Stimulated activated CD4-positive, alpha-beta T cell treated with anti-CD3 and anti-CD28 coated beads, Interleukin-2, amount 100 ng/mL, for 24 hours (primary cell): ENCODE data around the gene FCGBP.
"Not testable (repeated sequence)": the region's sequence is repeated elsewhere in the genome, so short reads cannot be mapped to it uniquely, and the experiment has no call there.

ENCODE experiments used
- DNase-seq, 2 donors: peaks; one replicate each; pipeline ENCODE4 v3.0.0-alpha.2; 2020

FCGBP gene

DNA sequence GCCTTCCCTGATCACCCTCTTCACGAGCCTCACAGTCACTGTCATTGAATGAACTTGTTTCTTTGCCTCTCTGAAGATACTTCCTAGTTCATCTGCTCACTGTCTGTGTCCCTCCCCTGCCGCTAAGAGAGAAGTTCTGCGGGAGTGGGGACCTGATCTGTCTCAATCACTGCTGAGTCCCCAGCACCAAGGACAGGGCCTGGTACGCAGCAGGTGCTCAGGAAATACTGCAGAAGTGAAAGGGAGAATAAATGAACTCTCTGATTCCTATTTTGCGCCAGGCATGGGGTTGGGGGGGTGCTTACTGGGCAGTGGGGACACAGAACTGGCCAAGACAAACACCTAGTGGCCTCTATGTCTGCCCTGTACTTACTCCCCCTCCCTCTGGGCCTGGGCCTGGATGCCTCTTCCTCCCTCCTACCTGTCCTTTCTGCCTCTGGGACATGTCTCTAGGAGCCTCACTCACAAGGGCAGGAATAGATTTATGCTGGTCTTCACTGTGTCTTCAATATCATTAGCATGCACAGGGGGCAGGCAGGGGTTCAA lies 17.5 kb downstream of the FCGBP start:
- peak in 1 of 2 donors; percentile 13 for DNase-seq

DNA sequence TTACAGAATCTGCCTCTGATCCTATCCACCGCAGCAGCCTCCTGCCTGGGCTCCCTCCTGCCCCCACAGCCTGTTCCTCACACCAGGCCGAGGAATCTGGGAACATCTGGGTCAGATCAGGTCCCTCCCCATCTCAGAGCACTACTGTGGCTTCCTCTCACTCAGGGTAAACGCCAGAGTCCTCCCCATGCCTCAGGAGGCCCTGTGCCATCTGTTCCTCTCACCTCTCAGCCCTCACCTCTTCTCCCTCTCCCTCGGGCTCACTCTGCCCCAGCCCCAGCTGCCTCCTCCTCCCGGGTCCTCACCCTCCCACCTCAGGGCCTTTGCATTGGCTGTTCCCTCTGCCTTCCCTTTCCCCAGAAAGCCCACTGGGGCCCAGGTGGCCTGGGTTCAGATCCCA lies 18.2 kb downstream of the FCGBP start:
- no peak for DNase-seq

DNA sequence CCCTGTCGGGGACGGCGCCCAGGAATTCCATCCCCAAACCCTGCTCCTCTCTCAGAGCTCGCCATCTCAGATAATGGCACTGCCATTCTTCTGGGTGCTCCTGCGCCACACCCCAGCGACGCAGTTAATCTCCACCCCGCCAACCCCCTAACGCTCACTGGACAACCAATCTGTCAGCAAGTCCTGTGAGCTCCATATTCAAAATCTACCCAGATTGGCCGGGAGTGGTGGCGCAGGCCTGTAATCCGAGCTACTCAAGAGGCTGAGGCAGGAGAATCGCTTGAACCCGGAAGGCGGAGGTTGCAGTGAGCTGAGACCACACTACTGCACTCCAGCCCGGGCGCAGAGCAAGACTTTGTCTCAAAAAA lies 18.6 kb downstream of the FCGBP start:
- no peak for DNase-seq

- peak in 1 of 2 donors; percentile 8 for DNase-seq
Measured at GRCh38 chr19:39915101-39915847, 19.2 kb downstream of the FCGBP start.

- peak in 1 of 2 donors; percentile 13 for DNase-seq
Measured at GRCh38 chr19:39913682-39914333, 20.6 kb downstream of the FCGBP start.

DNA sequence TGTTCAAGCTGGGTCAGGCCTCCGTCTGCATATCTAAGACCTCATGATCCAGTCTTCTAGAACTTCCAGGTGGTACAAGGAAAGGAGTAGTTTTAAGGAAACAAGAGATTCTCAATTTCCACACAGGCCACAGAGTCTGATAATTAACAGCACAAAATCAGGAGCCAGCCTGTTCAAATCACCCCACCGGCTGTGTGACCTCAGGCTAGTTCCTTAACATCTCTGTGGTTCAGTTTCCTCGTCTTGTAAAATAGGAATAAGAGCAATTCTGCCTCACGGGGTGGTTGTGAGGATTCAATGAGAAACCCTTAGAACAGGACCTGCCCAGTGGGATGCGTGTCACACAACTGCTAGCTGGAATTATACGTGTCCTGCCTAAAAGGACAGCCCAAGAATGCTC lies 25.6 kb downstream of the FCGBP start:
- DNase-seq = no peak

GRCh38 chr19:39906820-39907611 lies 27.4 kb downstream of the FCGBP start:
- DNase-seq = no peak

- DNase-seq = no peak
Measured at GRCh38 chr19:39906283-39906682, 28.2 kb downstream of the FCGBP start.

DNA sequence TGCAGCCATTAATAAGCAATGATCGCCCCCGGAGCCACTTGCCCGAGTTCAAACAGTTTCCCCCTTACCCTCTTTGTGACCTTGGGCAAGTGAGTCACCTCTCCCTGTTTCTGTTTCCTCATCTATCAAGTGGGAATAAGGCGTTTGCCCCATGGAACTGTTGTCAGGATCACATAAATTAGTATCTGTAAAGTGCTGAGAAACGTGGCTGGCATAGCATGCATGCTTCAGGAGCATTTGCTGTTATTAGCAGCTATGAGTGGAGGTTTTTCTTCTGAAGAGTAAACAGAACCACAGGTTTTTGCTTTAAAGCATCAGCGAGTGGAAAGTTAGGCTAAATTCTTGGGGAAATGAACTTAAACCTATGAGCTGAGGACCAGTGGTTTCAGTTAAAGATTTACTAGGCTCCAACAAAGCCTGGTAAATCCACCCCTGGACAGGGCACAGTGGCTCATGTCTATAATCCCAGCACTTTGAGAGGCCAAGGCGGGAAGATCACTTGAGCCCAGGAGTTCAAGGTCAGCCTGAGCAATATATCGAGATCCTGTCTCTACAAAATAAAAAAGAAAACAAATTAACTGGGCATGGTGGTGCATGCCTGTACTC lies 30.8 kb downstream of the FCGBP start:
- DNase-seq = not testable (repeated sequence)

DNA sequence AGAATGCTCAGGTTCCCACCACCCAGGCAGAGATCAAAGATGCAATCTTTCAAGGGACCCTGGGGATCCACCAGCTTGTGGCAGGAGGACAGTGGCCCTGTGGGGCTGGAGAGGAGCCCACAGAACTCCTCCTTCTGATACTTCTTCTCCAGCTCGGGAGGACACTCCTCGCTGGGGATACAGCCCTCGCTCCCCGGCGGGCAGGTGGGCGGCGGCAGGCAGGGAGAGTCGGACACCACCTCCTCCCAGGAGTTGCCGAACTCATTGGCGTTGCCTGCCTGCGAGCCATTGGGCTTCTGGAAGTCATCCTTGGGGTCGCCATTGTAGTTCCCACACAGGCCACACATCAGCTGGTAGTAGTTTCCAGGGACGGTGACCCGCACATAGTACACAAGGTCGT lies 32.1 kb downstream of the FCGBP start:
- DNase-seq = not testable (repeated sequence)

GRCh38 chr19:39901681-39902080 lies 32.8 kb downstream of the FCGBP start:
- not testable (repeated sequence) for DNase-seq

- DNase-seq = not testable (repeated sequence)
Measured at GRCh38 chr19:39898858-39899257, 35.6 kb downstream of the FCGBP start.

GRCh38 chr19:39897511-39898245 lies 36.8 kb downstream of the FCGBP start:
- DNase-seq = peak; percentile 64 to 71

DNA sequence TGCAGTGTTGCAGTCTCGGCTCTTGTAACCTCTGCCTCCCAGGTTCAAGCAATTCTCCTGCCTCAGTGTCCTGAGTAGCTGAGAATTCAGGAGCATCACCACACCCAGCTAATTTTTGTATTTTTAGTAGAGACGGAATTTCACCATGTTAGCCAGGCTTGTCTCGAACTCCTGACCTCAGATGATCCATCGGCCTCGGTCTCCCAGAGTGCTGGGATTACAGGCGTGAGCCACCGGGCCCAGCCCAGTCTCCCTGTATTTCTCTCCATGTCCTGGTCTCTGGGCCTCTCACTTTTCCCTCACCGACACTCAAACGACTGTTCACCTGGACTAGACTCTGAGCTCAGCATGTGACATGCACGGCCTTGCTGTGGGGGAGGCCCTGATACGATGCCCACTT lies 39.3 kb downstream of the FCGBP start:
- not testable (repeated sequence) for DNase-seq

DNA sequence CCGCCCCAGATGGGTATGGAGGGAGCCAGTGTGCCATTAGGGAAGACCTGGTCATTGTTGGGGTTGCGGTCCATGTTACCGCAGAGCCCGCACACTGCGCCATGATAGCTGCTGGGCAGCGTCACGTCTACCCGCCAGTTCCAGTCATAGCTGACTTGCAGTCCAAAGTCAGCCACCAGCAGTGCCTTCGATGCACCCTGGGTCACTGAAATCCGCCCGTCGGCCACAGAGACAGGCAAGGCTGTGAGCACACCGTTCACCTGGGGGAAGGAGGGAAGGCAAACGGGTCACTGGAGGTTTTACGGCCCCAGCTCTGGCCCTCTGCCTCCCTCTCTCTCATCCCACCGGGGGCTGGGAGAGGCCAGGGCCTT lies 40.2 kb downstream of the FCGBP start:
- DNase-seq = not testable (repeated sequence)

GRCh38 chr19:39893366-39894235 lies 40.8 kb downstream of the FCGBP start:
- not testable (repeated sequence) for DNase-seq

GRCh38 chr19:39892506-39892902 lies 41.9 kb downstream of the FCGBP start:
- DNase-seq = not testable (repeated sequence)

DNA sequence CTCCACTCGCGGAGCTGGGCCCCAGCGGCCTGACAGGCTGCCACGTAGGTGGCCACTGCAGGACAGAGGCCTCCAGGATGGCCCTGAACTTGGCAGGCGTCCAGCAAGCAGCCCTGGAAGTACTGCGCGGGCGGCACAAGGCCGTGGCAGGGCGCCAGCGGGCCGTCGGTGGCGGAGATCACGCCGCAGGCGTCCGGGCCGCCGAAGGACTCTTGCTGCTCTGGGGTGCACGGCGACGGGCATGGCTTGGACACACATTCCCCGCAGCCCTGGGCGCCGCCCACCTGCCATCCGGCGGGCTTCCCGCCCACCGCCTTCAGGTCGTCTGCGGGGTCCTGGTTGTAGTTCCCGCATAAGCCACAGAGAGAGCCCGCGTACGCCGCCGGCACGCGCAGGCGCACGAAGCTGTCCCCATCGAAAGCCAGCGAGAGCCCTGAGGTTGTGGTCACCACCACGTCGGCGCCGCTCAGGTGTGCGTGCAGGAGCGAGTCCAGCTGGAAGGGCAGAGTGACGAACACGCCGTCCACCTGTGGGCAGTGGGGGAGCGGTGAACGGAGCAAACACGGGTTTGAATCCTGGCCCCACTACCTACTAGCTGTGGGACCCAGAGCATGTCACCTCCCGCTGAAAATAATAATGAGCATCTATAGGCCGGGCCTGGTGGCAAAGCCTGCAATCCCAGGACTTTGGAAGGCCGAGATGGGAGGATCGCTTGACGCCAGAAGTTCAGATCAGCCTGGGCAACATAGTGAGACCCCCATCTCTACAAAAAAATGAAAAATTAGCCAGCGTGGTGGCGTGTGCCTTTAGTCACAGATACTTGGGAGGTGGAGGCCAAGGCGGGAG lies 42.6 kb downstream of the FCGBP start:
- DNase-seq = peak in 1 of 2 donors; percentile 18

- DNase-seq = no peak
Measured at GRCh38 chr19:39890755-39891551, 43.5 kb downstream of the FCGBP start.
